HUES48 (cell line): ENCODE measurements around the gene FGF22.

Experiments used
- H3K27ac ChIP-seq: one replicate; pipeline ENCODE4 v1.7.0; 2013; ENCODE audit warnings: low read depth, low read length, inconsistent platforms
- H3K27me3 ChIP-seq: 2 replicates; pipeline ENCODE4 v1.6.1; 2013; ENCODE audit warnings: mild to moderate bottlenecking, low read length; ENCODE audit not compliant: control insufficient read depth, insufficient read depth
- H3K36me3 ChIP-seq: 2 replicates; pipeline ENCODE4 v1.6.1; 2013; ENCODE audit warnings: low read length; ENCODE audit not compliant: control insufficient read depth, insufficient read depth
- H3K4me1 ChIP-seq: 2 replicates; pipeline ENCODE4 v1.6.1; 2013; ENCODE audit warnings: mild to moderate bottlenecking, low read length; ENCODE audit not compliant: control insufficient read depth, insufficient read depth
- H3K4me3 ChIP-seq: 2 replicates; pipeline ENCODE4 v1.5.1; 2013; ENCODE audit warnings: mild to moderate bottlenecking, low read depth, low read length
- H3K9ac ChIP-seq: 2 replicates; pipeline ENCODE4 v1.6.1; 2013; ENCODE audit warnings: mild to moderate bottlenecking, low read depth, low read length, moderate library complexity
- H3K9me3 ChIP-seq: 2 replicates; pipeline ENCODE4 v1.6.1; 2013; ENCODE audit warnings: low read length; ENCODE audit not compliant: control insufficient read depth, insufficient read depth

Gene FGF22

DNA sequence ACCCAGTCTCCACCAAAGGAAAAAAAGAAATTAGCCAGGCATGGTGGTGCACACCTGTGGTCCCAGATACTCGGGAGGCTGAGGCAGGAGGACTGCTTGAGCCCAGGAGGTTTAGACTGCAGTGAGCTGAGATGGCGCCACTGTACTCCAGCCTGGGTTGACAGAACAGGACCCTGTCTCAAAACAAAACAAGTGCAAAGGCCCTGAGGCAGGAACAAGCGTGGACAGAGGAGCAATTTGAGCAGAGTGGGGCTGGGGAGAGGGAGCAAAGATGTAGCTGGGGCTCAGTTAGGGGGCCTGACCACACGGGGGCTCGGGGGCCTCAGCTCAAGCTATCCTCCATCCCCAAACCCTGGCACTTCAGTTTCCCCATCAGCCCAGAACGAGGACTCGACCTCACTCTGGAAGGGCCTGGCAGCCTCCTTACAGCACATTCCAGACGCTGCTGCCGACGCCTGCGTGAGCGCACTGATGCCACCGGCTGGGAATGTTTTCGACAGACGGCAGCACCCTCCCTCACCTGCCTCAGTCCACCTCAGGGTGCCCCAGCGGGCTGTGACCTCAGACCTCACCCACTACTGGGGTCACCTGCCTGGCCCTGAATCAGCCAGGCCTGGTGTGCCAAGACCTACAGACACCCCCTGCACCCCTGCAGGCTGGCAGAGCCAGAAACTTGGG is 4.6 kb upstream of the FGF22 start:
- no peak overlapping the region for H3K27ac ChIP-seq
- H3K9ac ChIP-seq: no peak overlapping the region
- H3K4me1 ChIP-seq: peaks cover 6% of the 10 kb centered on the region; the same call in 1 of the 2 replicates
- H3K4me3 ChIP-seq: no peak overlapping the region
- H3K36me3 ChIP-seq: peaks cover 7% of the 10 kb centered on the region
- H3K27me3 ChIP-seq: peaks cover 15% of the 10 kb centered on the region
- no peaks in the 10 kb centered on the region for H3K9me3 ChIP-seq

DNA sequence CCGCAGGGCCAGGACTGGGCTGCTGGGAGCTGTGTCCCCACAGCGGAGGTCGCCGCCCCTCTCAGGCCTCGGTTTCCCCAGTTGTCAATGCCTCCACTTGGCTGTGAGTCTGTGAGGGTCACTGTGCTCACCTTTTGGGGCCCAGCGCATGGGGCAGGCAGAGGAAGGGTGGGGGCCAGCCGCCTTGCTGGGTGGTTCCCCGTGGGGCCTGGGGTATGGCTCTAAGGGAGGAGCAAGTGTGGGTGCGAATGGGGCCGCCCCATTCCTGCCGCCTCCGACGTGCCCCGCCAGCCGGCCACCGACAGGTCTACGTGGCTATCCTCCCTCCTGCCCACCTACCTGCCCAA is 800 bp upstream of the FGF22 start:
- no peaks in the 10 kb centered on the region for H3K9me3 ChIP-seq
- peaks cover 2% of the 10 kb centered on the region; the same call in 1 of the 2 replicates for H3K4me1 ChIP-seq
- H3K9ac ChIP-seq: no peak overlapping the region
- H3K27me3 ChIP-seq: peaks cover 15% of the 10 kb centered on the region
- 0 out of 2 replicates have a peak overlapping the region, but pooled peaks have one; percentile 54 for H3K4me3 ChIP-seq
- no peak overlapping the region for H3K27ac ChIP-seq
- H3K36me3 ChIP-seq: no peaks in the 10 kb centered on the region

DNA sequence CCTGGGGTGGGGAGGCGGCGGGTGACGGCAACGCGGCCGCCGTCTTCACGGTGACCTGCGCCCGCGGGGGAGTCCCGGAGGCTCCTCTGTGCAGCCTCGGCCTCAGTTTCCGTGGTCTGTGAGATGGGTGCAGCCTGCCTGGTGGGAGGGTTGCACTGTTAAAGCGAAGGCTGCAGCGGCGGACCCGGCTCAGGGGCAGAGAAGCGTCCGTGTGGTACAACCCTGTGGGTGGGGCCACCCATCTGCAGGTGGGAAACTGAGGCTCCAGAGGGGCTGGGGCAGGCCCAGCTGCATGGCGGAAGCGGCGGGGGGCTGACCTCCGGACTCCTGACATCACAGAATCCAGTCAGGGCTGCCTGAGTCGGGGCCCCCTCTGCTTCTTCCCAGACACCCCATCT is 481 bp downstream of the FGF22 start:
- H3K4me3 ChIP-seq: peak overlapping the region; percentile 48; the same call in 1 of the 2 replicates
- no peak overlapping the region for H3K27ac ChIP-seq
- H3K9me3 ChIP-seq: no peaks in the 10 kb centered on the region
- peaks cover 15% of the 10 kb centered on the region for H3K27me3 ChIP-seq
- peaks cover 2% of the 10 kb centered on the region; the same call in 1 of the 2 replicates for H3K4me1 ChIP-seq
- no peak overlapping the region for H3K9ac ChIP-seq
- peaks cover 6% of the 10 kb centered on the region for H3K36me3 ChIP-seq

DNA sequence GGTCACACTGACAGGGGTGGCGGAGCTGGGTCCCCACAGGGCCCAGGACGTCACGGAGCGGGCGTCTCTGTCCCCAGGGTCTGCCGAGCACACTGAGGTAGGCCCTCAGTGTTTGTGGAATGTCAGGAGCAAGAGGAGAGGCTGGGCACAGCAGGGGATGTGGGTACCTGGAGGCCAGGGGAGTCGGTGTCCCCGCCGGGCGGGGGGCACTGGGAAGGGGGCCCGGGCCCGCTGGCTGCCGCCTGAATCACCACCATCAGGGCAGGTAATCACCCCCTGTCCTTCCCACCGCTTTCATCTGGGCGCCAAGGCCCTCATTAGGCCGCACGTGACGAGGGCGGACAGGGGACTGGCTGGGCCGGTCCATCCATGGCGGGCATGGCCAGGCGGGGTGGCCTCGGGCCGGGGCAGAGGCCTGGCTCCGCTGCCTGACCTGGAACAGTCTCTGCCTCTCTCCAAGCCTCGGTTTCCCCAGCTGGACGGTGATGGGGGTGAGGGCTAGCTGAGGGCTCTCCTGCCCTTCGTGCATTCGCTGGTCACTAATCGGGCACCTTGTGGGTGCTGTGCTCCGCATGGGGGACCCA is 1.0 kb downstream of the FGF22 start:
- Histone ChIP-seq H3K4me3 (no peak overlapping the region), H3K36me3 (peaks cover 8% of the 10 kb centered on the region), H3K9me3 (no peaks in the 10 kb centered on the region), H3K9ac (no peak overlapping the region), H3K27ac (no peak overlapping the region), H3K27me3 (peaks cover 15% of the 10 kb centered on the region), H3K4me1 (peaks cover 2% of the 10 kb centered on the region; the same call in 1 of the 2 replicates)

GRCh38 chr19:641702-642101 is 2.0 kb downstream of the FGF22 start:
- no peaks in the 10 kb centered on the region for H3K9me3 ChIP-seq
- peaks cover 15% of the 10 kb centered on the region for H3K27me3 ChIP-seq
- H3K9ac ChIP-seq: no peak overlapping the region
- no peak overlapping the region for H3K4me3 ChIP-seq
- H3K4me1 ChIP-seq: peaks cover 2% of the 10 kb centered on the region; the same call in 1 of the 2 replicates
- no peak overlapping the region for H3K27ac ChIP-seq
- H3K36me3 ChIP-seq: peaks cover 18% of the 10 kb centered on the region

- Histone ChIP-seq H3K9ac (no peak overlapping the region), H3K27ac (no peak overlapping the region), H3K9me3 (no peaks in the 10 kb centered on the region), H3K27me3 (peaks cover 13% of the 10 kb centered on the region), H3K4me3 (no peak overlapping the region), H3K4me1 (peaks cover 2% of the 10 kb centered on the region; the same call in 1 of the 2 replicates), H3K36me3 (peaks cover 31% of the 10 kb centered on the region)
Observed at GRCh38 chr19:642767-643727, 3.4 kb downstream of the FGF22 start.

GRCh38 chr19:643736-644135 is 4.1 kb downstream of the FGF22 start:
- H3K9ac ChIP-seq: no peak overlapping the region

DNA sequence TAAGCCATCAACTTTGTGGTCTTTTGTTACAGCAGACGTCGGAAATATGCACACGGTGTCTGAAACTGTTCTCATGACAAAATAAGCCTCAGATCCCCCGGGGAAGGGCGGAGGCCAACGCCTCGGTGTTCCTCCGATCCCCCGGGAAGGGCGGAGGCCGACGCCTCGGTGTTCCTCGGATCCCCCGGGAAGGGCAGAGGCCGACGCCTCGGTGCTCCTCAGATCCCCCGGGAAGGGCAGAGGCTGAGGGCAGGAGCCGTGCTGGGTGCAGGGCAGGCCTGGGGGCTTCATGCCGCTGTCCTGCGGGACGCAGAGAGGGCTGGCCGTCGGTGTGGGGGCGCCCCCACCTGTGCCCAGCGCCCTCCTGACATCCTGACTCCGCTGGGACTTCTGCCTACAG is 4.7 kb downstream of the FGF22 start:
- no peak overlapping the region for H3K27ac ChIP-seq
- no peak overlapping the region for H3K4me3 ChIP-seq
- no peaks in the 10 kb centered on the region for H3K4me1 ChIP-seq
- H3K9ac ChIP-seq: no peak overlapping the region
- H3K27me3 ChIP-seq: no peaks in the 10 kb centered on the region; the same call in 1 of the 2 replicates
- no peaks in the 10 kb centered on the region for H3K9me3 ChIP-seq
- peaks cover 43% of the 10 kb centered on the region for H3K36me3 ChIP-seq

More at GRCh38 chr19:643736-644135, 4.1 kb downstream of the FGF22 start:
- Histone ChIP-seq H3K27ac (no peak overlapping the region), H3K4me1 (peaks cover 2% of the 10 kb centered on the region; the same call in 1 of the 2 replicates), H3K36me3 (peaks cover 37% of the 10 kb centered on the region), H3K27me3 (peaks cover 6% of the 10 kb centered on the region), H3K9me3 (no peaks in the 10 kb centered on the region), H3K4me3 (no peak overlapping the region)

DNA sequence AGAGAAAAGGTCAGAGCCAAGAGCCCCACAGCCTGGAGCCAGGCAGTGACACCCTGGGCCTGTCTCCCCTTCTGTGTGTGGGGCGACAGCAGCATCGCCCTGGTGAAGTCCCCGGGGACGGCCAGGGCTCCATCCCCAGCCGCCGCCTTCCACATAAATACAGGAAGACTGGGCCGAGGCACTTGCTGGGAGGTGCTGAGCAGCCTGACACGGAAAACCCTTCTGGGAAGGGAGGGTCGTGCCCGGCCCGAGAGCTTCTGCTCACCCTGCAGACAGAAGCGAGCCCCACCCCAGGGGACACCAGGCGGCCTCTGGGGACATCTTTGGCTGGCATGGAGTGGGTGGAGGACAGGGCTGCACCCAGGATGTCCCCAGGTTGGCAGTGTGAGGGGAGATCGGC is 5.1 kb downstream of the FGF22 start:
- Histone ChIP-seq H3K4me1 (no peaks in the 10 kb centered on the region), H3K36me3 (peaks cover 47% of the 10 kb centered on the region), H3K9ac (no peak overlapping the region), H3K4me3 (no peak overlapping the region), H3K27me3 (no peaks in the 10 kb centered on the region), H3K9me3 (no peaks in the 10 kb centered on the region), H3K27ac (no peak overlapping the region)

GRCh38 chr19:645912-646778 is 6.5 kb downstream of the FGF22 start:
- Histone ChIP-seq H3K9me3 (no peaks in the 10 kb centered on the region), H3K9ac (no peak overlapping the region), H3K4me1 (no peaks in the 10 kb centered on the region), H3K4me3 (no peak overlapping the region), H3K36me3 (peaks cover 56% of the 10 kb centered on the region), H3K27me3 (no peaks in the 10 kb centered on the region), H3K27ac (no peak overlapping the region)
